Suppressor macrophage treated with lipopolysaccharide for 4 hours (primary cell): Measurements from ENCODE around the gene AOAH.

Experiments
- DNase-seq: peaks from one replicate; pipeline ENCODE4 v3.0.0-alpha.2; 2020

AOAH gene

DNA sequence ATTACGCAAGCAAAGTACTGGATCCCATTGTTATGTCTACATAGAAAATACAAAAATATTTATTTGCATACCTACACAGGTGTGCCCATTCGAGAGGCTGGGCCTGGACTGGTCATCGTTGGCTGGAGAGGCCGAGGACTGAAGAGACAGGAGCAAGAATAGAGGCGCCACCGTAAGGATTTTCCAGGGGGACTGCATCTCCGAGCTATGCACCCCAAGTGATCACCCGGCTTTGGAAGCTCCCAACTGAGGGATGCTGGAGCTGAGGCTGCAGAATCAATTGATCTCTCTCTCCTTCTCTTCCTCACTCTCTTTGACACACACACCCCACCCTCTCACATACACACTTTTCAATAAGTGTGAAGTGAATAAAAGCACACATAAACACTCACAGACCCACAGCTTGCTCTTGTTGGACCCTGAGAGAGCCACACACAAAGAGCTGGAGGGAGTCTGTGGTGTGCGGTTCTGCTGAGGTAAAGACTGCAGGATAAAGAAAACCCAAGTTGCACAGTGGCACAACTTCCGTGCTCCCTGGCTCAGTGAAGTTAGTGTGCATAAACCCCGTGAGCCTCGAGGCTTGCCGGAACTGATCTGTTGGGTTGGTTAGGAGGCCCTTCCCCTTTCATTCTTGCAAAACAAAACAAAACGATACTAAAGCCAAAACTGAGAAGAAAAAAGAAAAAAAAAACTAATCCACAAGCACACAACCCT lies at the start of gene AOAH:
AOAH (minus strand) TSS at position 544 of the 714 bp plus-strand sequence; CDS start at position 198, 346 bp downstream.
- peak; percentile 95 for DNase-seq

GRCh38 chr7:36766451-36766850 lies 42.2 kb upstream of the AOAH start:
- no peak for DNase-seq

GRCh38 chr7:36765605-36766004 lies 41.3 kb upstream of the AOAH start:
- DNase-seq = peak; percentile 70

DNA sequence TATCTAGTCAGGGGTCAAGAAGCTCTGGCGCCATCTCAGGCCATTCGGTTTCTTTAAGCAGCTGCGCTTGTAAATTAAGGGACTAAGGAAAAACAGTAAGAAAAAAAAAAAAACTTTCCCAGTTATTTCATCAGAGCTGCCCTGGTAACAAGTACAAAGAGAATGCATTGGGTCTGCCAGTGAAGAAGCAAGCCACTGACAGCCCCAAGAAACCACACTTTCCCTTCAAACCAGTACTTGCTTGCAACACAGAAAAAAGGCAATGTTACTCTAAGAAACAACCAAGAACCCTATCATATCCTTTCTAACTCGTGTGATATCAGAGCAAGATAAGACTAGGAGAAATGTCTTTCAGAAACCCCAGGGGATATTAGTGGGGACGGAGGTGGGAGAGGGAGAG lies 40.6 kb upstream of the AOAH start:
- DNase-seq = no peak

- DNase-seq = no peak
These were observed 39.0 kb upstream of the AOAH start for GRCh38 chr7:36763132-36763816.

DNA sequence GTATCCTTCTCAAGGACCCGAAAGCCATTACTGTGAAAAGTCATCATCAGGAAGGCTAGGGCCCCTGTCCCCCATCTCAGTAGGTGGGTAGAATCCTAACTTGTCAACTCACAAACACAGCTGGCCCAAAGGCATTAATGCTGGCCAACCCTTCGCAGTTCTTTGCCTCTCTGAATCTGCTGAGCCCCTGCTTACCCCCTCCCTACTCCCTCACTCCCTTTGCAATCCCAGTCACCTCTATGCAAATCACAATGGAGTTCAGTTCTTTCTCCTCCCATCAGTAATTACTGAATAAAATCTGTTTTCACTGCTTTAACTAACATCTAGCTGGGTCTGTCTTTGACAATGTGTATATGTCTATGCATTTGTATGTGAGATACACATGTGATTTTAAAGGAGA lies 38.1 kb upstream of the AOAH start:
- DNase-seq = no peak

DNA sequence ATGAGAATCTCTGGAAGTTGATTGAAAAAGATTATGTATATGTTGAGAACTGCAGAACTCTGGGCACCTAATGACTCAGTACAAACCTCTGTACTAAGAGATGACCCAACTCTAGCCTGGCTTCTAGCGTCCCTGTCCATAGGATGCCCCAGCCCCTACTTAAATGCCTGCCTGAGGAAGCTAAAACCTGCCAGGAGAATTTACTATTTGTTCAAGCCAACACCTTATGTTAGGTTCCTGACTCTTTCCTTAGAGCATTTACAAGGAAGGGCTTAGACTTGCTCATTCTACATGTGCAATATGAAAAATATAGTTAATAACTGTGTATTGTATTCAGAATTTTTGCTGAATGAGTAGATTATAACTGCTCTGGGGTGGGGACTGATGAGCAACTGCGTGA lies 37.5 kb upstream of the AOAH start:
- DNase-seq = no peak

GRCh38 chr7:36760856-36761762 lies 36.8 kb upstream of the AOAH start:
- DNase-seq = no peak

- no peak for DNase-seq
These were observed 34.6 kb upstream of the AOAH start for GRCh38 chr7:36758879-36759278.

GRCh38 chr7:36755484-36755883 lies 31.2 kb upstream of the AOAH start:
- no peak for DNase-seq

- no peak for DNase-seq
These were observed 27.9 kb upstream of the AOAH start for GRCh38 chr7:36752026-36752711.

DNA sequence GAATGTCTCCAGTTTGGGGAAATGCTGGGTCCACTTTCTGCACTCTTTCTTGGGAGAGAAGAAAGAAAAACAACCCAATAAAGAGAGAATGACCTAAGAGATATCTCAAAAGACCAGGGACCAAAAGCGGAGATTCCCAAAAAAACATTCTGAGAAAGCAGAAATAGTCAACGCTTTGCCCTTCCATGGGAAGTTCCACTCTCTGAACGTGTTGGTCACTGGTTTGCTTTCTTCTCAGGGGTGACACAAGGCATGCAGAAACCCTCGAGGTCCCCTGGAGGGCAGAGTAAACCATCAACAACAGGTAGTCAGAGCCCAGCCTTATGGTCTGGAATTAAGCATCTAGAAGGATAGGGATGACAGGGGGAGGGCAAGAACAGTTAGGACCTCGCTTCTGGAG lies 26.2 kb upstream of the AOAH start:
- DNase-seq = peak; percentile 63

DNA sequence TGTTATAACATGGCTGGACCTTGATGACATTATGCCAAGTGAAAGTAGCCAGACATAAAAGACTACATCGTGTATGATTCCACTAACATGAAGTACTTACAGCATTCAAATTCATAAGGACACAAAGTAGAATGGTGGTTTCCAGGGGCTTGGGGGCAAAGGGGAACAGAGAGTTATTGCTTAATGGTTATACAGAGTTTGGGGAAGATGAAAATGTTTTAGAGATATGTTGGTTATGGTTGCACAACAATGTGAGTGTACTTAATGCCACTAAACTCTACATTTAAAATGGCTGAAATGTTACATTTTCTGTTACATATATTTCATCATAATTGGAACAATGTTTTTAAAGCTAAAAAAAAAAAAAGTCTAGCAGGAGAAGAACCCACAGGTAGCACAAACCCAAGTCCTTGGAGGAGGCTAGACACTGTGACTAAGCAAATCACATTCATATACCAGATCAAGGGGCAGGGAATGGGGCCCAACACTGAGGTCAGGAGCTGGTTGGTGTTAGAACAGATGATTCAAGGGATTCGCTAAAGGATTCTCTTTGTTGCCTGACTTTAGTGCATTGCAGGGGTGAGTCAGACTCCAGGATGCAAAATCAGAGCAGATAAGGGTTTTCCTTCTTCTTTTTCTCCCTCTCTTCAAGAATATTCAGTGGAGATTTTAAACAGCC lies 25.1 kb upstream of the AOAH start:
- peak; percentile 95 for DNase-seq

- DNase-seq = peak; percentile 50
These were observed 23.8 kb upstream of the AOAH start for GRCh38 chr7:36748017-36748487.

DNA sequence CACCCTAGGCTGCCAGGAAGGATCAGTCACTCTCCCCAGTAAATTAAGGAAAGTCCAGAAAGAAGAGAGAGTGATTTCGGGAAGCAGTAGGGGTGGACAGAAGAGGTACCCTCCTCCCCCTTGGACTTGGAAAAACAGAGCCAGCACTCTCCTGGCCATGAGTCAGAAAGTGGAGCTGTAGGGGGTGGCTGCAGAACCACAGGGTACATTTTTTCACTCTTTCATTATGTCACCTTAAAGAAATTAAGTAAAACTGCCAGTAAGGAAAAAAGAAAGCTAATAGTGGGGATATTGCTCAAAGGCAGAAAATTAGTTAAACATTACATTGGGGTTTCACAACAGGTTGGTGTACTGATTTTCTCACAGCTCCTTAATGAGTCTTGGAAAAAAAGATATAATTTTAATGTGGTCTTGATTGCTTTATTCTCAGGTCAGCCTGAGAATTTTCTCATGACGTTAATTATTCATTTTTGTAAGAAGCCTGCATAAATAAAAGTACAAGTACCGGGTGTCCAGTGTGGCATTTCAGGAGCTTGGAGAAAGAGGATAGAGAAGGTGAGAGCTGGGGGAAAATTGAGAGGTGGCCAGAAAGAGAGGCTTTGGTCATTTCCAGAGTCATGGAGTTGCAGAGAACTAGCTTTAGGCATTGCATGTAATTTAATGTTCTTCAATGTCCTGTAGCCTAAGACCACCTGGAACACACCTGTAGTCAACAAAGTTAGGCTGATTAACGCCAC lies 23.2 kb upstream of the AOAH start:
- DNase-seq = peak; percentile 80

DNA sequence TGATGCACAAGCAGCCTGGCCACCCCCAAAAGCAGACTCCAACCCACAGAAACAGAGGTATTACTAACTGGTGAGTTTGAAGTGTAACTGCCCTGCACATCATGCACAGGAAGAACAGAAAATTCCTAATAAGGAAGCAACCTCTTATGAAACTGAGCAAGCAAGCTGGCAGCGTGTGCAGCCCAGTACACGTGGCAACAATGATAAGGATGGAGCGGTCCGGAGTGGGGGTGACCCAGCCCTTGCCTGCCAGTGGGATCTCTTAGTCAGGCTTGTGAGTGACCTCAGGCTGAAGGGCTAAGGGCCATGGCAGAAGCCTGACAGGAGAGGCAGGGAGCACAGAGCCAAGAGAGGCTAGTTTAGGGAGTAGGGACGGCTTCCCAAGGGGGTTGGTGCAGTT lies 22.1 kb upstream of the AOAH start:
- peak; percentile 91 for DNase-seq

- peak; percentile 96 for DNase-seq
These were observed 18.8 kb upstream of the AOAH start for GRCh38 chr7:36742911-36743775.

- DNase-seq = peak; percentile 80
These were observed 17.6 kb upstream of the AOAH start for GRCh38 chr7:36741866-36742265.

- DNase-seq = no peak
These were observed 15.1 kb upstream of the AOAH start for GRCh38 chr7:36739351-36739750.

DNA sequence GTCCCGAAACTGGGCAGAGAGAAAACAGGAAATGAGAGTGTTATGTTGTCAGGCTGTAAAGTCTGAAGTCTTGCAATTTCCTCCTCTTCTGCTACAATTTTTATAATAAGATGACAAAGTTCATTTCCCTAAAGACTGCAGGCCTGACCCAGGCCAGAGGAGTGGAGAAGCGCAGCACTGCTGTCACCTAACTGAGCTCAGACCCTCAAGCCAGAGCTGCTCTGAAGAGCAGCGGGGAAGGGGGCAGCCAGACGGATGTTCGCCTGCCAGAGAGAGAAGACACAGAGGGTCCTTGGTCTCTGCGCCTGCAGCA lies 12.6 kb upstream of the AOAH start:
- peak; percentile 91 for DNase-seq
